Daoy (cell line): Measurements from ENCODE around the gene TLR2. TPM values are rescaled to one million over a fixed set of nuclear protein-coding genes. Genes with fewer than 3 reads are reported as not detected.

Experiments used
- DNase-seq: peaks from one replicate; pipeline ENCODE4 v3.0.0-alpha.2; 2015; ENCODE audit warnings: low read depth
- total RNA-seq: library from RNA; depleted of rRNA; stranded (reverse); fragments of >200 nt; shearing (Covaris generic); gene quantifications from 2 replicates; pipeline ENCODE4 v1.2.3, GENCODE V29; 2014; rRNA removed

Gene TLR2, protein sequence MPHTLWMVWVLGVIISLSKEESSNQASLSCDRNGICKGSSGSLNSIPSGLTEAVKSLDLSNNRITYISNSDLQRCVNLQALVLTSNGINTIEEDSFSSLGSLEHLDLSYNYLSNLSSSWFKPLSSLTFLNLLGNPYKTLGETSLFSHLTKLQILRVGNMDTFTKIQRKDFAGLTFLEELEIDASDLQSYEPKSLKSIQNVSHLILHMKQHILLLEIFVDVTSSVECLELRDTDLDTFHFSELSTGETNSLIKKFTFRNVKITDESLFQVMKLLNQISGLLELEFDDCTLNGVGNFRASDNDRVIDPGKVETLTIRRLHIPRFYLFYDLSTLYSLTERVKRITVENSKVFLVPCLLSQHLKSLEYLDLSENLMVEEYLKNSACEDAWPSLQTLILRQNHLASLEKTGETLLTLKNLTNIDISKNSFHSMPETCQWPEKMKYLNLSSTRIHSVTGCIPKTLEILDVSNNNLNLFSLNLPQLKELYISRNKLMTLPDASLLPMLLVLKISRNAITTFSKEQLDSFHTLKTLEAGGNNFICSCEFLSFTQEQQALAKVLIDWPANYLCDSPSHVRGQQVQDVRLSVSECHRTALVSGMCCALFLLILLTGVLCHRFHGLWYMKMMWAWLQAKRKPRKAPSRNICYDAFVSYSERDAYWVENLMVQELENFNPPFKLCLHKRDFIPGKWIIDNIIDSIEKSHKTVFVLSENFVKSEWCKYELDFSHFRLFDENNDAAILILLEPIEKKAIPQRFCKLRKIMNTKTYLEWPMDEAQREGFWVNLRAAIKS
- not detected in 2 replicates for total RNA-seq

DNA sequence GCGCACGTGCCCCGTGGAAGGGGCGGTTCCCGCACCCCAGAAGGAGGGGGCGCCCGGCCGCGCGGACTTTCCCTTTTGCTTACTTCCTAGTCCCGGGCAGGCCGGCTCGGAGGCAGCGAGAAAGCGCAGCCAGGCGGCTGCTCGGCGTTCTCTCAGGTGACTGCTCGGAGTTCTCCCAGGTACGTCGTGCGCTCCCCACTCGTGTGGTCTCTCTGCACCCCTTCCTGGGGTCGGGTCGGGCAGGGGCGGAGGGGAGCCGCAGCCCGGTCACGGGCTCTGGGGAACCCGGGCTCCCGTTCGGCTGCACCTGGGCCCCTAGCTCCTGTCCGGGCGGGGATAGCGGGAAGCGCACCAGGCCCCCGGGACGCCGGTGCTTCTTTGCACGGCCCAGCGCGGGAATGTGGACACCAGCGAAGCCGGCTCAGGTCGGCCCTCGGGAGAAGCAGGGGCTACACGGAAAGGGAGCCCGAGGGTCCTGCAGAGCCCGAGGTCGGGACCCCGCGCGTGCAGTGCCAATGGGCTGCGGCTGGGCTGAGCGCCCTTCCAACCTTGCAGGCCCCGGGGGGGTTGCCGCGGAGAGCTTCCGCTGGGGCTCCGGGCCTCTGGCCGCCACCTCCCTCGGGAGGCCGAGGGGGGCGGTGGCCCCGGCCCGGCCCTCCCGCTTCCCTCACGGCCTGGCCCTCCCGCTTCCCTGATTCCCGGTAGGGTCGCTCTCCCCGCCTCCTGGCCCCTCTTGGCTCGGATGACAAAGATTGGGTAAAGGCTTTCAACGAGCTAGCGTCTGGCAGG, at the start of gene TLR2:
Gene TLR2 (plus strand): TSS at position 99 of the 789 bp plus-strand sequence. CDS start 18,628 bp downstream, outside the sequence.
- DNase-seq, result no peak

DNA sequence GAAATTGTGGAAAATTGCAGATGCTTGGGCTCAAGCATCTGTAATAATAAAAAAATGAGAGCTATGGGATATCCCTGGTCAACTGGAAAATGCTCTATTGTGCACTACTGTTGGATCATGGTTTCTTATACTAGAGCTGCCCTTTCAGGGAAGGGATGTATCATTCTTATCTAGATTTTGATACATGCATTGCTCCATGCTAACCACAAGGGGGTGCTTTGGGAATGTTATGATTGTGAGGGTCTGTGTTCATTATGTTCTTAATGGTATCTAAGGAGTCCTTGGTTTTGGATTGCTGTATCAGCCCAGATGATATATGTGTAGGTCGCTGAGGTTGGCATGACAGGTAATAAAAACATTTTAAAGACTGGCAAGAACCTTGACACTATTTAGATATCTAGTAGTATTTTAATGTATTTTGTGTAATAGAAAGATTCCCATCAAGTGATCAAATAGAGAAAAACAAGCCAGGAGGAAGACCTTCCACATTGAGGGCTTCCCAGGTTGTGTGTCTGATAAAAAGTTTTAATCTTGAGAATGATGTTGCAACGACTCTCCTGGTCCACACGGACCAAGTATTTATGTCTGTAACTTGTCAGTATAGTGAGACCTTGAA, 49.2 kb upstream of the TLR2 start:
- DNase-seq, result no peak

DNA sequence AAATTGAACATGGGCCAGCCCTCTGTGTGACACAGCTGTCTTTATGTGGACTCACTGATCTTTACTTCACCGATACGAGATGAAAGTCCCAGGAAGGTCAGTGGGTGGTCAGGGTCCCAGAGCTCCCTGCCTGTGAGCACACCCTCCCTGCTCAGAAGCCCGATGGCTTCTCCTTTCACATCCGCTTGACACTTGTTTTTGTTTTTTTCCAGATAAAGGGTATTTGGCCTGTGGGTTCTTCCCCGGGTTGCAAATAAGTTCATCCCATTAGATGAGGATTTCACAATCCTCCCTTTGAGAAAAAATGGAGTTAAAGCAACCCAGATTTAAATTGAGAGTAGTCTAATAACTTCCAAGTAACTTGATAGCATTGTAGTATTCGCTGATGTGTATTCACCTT, 48.2 kb upstream of the TLR2 start:
- DNase-seq, result no peak

DNA sequence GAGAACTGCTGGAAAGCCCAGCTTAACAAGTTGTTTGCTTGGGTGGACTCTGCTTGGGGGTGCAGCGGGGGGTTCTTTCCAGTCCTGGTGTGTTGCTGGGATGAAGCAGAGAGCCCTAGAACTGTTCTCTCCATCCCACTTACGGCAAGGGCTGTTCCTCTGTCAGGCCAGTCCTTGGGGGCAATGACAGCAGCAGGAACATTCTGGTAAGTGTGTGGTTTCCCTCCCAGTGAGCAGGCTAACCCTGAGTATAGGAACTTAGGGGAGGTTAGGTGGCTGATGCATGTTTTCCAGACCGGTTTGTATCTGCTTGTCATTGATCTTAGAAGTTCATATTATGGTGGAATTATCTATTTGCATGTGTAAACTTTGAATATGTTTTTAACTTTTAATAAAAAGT, 46.9 kb upstream of the TLR2 start:
- DNase-seq, result no peak

- no peak for DNase-seq
These were observed 46.1 kb upstream of the TLR2 start for GRCh38 chr4:153638011-153638410.

- DNase-seq, result no peak
These were observed 45.1 kb upstream of the TLR2 start for GRCh38 chr4:153638999-153639398.

DNA sequence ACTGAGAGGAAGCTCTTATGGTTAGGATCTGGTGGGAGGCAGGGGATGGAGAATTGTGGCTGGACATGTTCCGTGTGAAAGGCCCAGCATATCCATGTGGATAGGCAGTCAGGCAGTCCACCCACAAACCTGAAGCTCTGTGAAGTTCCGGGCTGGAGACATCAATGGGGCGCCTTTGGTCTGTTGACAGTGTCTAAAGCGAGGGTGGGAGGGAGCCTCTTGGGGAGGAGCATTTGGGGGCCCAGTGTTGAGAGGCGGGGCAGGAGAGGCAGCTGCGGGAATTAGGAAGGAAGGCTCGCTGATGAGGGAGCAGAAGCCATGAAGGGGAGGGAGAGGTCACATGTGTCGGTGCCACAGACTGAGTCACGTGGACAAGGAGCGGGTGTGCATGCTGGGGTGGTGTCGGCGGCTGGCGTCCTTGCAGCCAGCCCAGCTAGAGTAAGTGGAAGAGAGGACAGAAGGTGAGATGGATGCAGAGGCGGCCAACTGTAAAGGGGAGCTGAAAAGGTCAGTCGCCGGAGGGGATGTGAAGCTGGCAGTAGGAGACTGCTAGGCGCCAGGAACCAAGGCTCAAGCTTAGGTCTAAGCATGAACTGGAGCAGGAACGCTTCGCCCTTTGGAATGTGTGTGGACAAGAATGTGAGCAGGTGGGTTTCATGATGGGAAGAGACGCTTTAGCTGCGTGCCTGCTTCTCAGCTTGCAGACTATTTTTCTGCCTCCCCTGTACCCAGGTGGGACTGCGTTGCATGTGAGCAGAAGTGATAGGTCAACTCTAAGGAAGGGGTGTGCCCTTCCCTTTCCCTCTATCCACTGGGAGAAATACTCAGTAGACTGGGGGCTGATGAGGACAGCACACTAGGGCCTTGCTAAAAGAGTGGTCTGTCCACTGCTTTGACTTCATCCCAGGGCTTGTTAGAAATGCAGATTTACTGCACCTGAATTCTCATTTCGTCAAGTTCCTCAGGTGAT, 44.0 kb upstream of the TLR2 start:
- no peak for DNase-seq

DNA sequence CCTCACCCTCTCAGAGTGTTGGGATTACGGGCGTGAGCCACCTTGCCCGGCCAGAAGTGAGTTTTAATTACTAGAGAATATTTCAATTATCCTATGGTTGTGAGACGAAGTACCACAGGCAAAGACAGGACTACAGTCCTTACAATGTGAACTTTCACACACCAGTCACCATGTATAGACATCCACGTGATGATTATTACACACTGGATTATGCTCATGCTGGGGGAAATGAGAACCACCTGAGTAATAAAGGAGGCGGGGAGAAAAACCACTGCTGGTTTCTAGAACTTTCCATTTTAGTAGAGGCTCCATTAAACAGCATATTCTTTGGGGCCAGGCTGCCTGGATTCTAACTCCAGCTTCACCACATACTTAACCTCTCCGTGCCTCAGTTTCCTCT, 42.5 kb upstream of the TLR2 start:
- DNase-seq, result no peak

- no peak for DNase-seq
These were observed 40.4 kb upstream of the TLR2 start for GRCh38 chr4:153643406-153644383.

DNA sequence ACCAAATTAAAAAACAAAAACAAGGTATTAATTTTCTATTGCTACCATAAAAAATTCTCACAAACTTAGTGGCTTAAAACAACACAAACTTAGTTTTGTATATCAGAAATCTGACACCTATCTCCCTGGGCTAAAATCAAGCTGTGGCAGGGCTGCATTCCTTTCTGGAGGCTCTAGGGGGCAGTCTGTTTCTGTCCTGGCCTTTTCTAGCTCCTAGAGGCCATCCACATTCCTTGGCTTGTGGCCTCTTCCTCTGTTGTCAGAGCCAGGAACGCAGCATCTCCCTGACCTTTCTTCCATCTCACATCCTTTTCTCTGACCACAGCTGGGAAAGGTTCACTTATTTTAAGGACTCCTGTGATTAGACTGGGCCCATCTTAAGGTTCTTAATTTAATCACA, 38.9 kb upstream of the TLR2 start:
- DNase-seq, result no peak

DNA sequence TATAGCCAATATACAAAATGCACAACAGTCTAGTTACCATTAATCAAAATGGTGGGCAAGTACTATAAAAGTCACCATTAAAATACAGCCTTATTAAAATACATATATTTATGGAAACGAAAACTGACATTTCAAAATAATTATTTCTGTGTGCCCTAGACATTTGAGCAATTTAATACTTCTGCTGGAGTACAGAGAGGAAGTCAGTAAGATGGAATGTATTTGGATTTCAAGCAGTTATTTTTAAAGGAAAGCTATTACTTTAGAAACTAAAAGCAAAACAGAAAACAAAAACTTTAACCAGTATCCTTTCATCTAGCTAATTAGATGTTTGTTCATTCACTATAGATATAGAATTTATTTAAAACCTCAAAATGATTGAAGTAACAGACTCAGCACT, 37.8 kb upstream of the TLR2 start:
- no peak for DNase-seq

GRCh38 chr4:153646978-153647377, 37.1 kb upstream of the TLR2 start:
- no peak for DNase-seq

DNA sequence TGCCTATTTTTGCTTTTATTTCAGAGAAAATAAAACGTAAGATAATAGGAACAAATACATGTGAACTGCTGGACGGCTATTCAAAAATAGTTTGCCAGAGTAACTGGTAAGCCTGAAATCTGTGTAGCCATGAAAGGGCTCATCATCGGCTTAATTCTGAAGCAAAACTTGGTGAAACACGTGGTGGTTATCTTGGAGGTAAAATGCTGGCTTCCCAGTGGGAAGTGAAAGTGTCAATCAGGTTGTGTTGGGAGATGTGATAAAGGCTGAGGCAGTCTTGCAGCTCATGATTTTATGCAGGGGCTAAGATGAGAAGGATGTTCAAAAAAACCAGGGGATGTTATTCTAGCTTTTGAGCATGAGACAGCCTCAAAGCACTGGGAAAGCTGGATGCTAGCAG, 36.1 kb upstream of the TLR2 start:
- no peak for DNase-seq

DNA sequence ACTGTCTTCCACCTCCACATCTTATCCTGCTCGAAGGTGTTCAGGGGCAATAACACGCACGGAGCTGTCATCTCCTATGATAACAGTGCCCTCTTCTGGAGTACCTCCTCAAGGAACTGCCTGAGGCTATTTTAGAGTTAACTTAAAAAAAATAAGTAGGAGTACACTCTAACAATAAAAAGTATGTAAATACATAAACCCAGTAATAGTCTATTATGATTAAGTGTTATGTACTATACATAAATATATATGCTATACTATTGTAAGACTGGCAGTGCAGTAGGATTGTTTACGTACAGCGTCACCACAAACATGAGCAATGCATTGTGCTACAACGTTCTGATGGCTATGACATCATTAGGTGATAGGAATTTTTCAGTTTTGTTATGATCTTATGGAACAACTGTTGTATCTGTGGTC, 34.5 kb upstream of the TLR2 start:
- DNase-seq, result no peak

GRCh38 chr4:153651116-153651515, 33.0 kb upstream of the TLR2 start:
- DNase-seq, result no peak

- peak; percentile 20 for DNase-seq
These were observed 32.5 kb upstream of the TLR2 start for GRCh38 chr4:153651587-153651986.

GRCh38 chr4:153652051-153652784, 31.9 kb upstream of the TLR2 start:
- peak; percentile 13 for DNase-seq

- DNase-seq, result no peak
These were observed 29.0 kb upstream of the TLR2 start for GRCh38 chr4:153655002-153655541.
